GM23248 (cell line): ENCODE measurements around the gene PKP3.

Experiments
- EZH2 ChIP-seq: fragments of 200-600 bp; sonication (generic); IDR thresholded peaks from 2 replicates; pipeline ENCODE4 v1.6.1; 2018; ENCODE audit warnings: antibody characterized with exemption, mild to moderate bottlenecking; ENCODE audit not compliant: insufficient read depth, poor library complexity, severe bottlenecking
- EZH2phosphoT487 ChIP-seq: fragments of 200-600 bp; sonication (generic); IDR thresholded peaks from 2 replicates; pipeline ENCODE4 v1.6.1; 2018; ENCODE audit warnings: antibody characterized with exemption, moderate library complexity, mild to moderate bottlenecking, low read depth; ENCODE audit not compliant: insufficient read depth

DNA sequence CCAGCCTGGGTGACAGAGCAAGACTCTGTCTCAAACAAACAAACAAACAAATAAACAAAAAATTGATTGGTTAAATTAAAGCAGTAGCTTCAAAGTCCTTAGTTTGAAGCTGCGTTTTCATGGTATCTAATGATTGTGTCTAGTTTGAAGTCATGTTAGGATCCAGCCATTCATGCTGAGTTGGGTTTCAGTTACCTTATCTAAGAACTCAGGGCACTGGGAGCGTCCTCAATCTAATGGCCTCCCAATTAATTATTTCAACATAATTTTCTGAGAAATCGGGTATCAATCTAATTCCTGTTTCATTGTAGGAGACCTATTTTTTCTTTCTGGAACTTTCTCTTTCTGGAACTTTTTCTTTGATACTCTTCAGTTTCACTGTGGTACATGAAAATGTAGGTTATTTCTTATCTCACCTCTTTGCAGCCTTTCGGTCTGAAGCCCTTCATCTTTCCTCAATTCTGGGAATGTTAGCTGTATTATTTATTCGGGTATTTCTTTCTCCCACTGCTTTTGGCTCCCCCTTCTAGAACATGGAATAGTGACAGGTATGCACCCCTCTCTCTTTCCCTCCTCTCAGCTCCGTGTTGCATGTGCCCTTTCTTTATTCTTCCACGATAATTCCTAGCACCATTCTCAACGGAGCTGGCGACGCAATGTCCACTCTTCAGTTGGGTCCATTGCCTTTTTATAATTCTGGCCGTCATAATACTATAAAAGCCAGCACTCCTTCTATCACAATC lies 49.0 kb upstream of the PKP3 start:
- TF ChIP-seq EZH2 (no peak), EZH2phosphoT487 (no peak)
